Nephron (organoid): ENCODE results near the gene NKX6-2.

Experiments
- H3K27ac Mint-ChIP-seq, 3 experiments: 2 replicates each; pipeline ENCODE4 v1.8.0; 2020; ENCODE audit warnings: mixed read lengths in 3 of 3, mild to moderate bottlenecking in 2 of 3, moderate library complexity in 1 of 3
- H3K27me3 Mint-ChIP-seq: 2 replicates; pipeline ENCODE4 v1.8.0; 2021; ENCODE audit warnings: low read depth, mild to moderate bottlenecking, moderate library complexity, mixed read lengths
- H3K36me3 Mint-ChIP-seq: 2 replicates; pipeline ENCODE4 v1.8.0; 2020; ENCODE audit warnings: low read depth, mixed read lengths
- H3K4me1 Mint-ChIP-seq: 2 replicates; pipeline ENCODE4 v1.8.0; 2020; ENCODE audit warnings: mixed read lengths
- H3K4me3 Mint-ChIP-seq, 3 experiments: 2 replicates each; pipeline ENCODE4 v1.8.0; 2020; ENCODE audit warnings: mild to moderate bottlenecking in 3 of 3, mixed read lengths in 3 of 3, moderate library complexity in 2 of 3
- H3K9me3 Mint-ChIP-seq: 2 replicates; pipeline ENCODE4 v1.8.0; 2020; ENCODE audit warnings: mixed read lengths
- TF ChIP-seq, protein P1 (sequence below), 3 experiments: fragments of 200-600 bp; sonication (generic); IDR thresholded peaks; one replicate each; pipeline ENCODE4 v1.5.0; 2021; ENCODE audit warnings: antibody characterized with exemption in 3 of 3; ENCODE audit not compliant: unreplicated experiment in 3 of 3

The NKX6-2 gene

DNA sequence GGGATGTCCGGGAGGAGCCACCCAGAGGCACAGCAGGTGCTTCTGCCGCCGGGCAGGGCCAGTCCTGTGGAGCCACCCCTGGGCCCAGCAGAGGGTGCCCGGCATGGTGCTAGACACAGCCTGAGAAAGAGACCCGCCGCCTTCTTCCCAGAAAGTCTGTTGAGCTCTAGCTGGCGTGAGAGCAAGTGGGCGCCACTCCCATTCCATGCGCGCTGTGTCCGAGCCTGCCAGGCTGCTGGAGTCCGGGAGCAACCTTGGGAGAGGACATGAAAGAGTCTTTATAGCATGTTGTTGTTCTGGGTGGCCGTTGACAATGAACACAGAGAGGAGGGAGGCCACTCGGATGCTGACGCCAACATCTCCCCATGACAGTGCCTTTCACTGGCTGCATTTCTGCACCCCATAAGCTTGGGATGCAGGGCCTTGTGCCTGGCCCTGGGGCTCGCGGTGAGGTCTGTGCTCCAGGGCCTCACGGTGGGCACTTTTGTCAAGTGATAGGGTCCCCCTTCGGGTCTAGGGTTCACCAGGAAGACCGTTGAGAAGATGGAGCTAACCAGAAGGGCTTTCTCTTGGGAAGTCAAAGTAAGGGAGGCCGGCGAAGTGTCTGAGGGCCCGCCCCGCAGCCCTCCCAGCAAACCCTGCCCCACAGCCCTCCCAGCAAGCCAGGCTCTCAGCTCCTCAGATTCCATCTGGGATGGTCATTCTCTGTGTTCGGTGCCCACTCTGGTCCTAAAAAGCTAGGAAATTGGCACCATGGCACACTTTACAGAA lies 47.3 kb downstream of the NKX6-2 start:
- TF ChIP-seq, protein P1, sequence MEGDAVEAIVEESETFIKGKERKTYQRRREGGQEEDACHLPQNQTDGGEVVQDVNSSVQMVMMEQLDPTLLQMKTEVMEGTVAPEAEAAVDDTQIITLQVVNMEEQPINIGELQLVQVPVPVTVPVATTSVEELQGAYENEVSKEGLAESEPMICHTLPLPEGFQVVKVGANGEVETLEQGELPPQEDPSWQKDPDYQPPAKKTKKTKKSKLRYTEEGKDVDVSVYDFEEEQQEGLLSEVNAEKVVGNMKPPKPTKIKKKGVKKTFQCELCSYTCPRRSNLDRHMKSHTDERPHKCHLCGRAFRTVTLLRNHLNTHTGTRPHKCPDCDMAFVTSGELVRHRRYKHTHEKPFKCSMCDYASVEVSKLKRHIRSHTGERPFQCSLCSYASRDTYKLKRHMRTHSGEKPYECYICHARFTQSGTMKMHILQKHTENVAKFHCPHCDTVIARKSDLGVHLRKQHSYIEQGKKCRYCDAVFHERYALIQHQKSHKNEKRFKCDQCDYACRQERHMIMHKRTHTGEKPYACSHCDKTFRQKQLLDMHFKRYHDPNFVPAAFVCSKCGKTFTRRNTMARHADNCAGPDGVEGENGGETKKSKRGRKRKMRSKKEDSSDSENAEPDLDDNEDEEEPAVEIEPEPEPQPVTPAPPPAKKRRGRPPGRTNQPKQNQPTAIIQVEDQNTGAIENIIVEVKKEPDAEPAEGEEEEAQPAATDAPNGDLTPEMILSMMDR (IDR thresholded peaks at IDR 0.05; ENCODE audit: unreplicated experiment in 3 of 3), result no peak
- Mint-ChIP-seq H3K27ac (no peak overlapping the region), H3K4me1 (peaks cover 27% of the 10 kb centered on the region), H3K4me3 (no peak overlapping the region), H3K36me3 (no peaks in the 10 kb centered on the region), H3K9me3 (no peaks in the 10 kb centered on the region), H3K27me3 (peaks cover 26% of the 10 kb centered on the region)

DNA sequence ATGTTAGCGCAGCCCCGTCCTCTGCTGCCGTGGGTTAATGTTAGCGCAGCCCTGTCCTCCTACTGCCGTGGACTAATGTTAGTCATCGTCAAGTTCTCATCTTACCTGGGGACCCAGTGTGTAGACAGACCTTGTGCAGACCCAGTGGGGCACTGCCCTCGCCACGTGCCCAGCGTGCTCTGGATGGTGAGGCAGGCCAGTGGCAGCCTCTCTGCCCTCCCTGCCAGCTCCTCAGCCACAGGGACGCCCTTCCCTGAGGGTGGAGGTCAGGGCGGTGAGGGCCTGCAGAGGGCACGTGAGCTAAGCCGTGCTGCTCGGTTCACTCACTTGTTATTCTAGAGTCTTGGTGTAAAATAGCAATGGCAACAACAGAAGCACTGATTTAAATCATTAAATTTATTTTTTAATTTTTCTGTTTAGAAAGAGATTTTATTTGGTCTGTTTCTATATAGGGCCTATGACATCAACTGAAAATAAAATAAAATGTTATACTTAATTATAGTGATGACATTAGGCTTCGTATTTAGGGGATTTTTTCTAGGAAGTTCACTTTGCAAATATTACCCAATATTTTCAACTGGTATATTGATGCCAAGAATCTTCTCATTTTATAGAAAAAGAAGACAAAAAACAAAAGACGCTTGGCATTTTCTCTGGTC lies 48.4 kb downstream of the NKX6-2 start:
- Mint-ChIP-seq H3K36me3 (no peaks in the 10 kb centered on the region), H3K4me3 (no peak overlapping the region), H3K27me3 (peaks cover 21% of the 10 kb centered on the region), H3K9me3 (no peaks in the 10 kb centered on the region), H3K4me1 (peaks cover 18% of the 10 kb centered on the region), H3K27ac (no peak overlapping the region)
- TF ChIP-seq, protein P1 (IDR thresholded peaks at IDR 0.05; ENCODE audit: unreplicated experiment in 3 of 3), result no peak

- TF ChIP-seq, protein P1 (IDR thresholded peaks at IDR 0.05; ENCODE audit: unreplicated experiment in 3 of 3), result no peak
- H3K4me3 Mint-ChIP-seq, result no peak overlapping the region
- peaks cover 10% of the 10 kb centered on the region for H3K27me3 Mint-ChIP-seq
- H3K4me1 Mint-ChIP-seq, result peaks cover 10% of the 10 kb centered on the region
- no peaks in the 10 kb centered on the region for H3K36me3 Mint-ChIP-seq
- H3K9me3 Mint-ChIP-seq, result no peaks in the 10 kb centered on the region
- H3K27ac Mint-ChIP-seq, result no peak overlapping the region
Measured at GRCh38 chr10:132735923-132736391, 50.0 kb downstream of the NKX6-2 start.

DNA sequence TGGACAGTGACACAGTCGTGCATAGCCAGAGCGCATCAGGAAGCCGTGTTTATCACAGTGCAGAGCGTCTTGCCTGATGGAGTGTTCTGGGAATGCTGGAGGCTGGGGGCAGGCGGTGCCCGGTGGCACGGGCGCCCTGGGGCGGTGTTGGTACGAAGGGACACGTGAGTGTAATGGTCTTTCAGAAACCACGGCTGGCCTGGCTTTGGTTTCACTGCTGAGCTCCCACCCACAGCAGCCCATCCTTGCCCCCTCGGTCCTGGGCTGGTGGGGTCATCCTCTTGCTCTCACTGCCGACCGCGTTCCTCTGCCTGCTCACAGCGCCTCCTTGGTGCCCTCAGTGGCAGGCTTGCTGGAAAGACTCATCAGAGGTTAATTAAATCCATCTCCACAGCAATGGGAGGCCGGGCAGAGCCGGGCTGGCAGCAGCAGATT lies 50.6 kb downstream of the NKX6-2 start:
- H3K36me3 Mint-ChIP-seq, result no peaks in the 10 kb centered on the region
- peaks cover 4% of the 10 kb centered on the region for H3K27me3 Mint-ChIP-seq
- H3K4me3 Mint-ChIP-seq, result no peak overlapping the region
- no peak overlapping the region for H3K27ac Mint-ChIP-seq
- H3K9me3 Mint-ChIP-seq, result no peaks in the 10 kb centered on the region
- H3K4me1 Mint-ChIP-seq, result peaks cover 5% of the 10 kb centered on the region
- TF ChIP-seq, protein P1 (IDR thresholded peaks at IDR 0.05; ENCODE audit: unreplicated experiment in 3 of 3), result no peak

- H3K9me3 Mint-ChIP-seq, result no peaks in the 10 kb centered on the region
- TF ChIP-seq, protein P1 (IDR thresholded peaks at IDR 0.05; ENCODE audit: unreplicated experiment in 3 of 3), result no peak
- H3K36me3 Mint-ChIP-seq, result no peaks in the 10 kb centered on the region
- H3K27ac Mint-ChIP-seq, result no peak overlapping the region
- no peaks in the 10 kb centered on the region for H3K27me3 Mint-ChIP-seq
- peaks cover 5% of the 10 kb centered on the region for H3K4me1 Mint-ChIP-seq
- no peak overlapping the region for H3K4me3 Mint-ChIP-seq
Measured at GRCh38 chr10:132733926-132734325, 52.0 kb downstream of the NKX6-2 start.
